ENCODE results near the gene DHRS2. TPM values are rescaled to one million over a fixed set of nuclear protein-coding genes. Genes with fewer than 3 reads are reported as not detected.
"Not testable (repeated sequence)": the region's sequence is repeated elsewhere in the genome, so short reads cannot be mapped to it uniquely, and the experiment has no call there.

DHRS2 gene
- total RNA-seq, 1 donor from 2014 or later = not detected

DNA sequence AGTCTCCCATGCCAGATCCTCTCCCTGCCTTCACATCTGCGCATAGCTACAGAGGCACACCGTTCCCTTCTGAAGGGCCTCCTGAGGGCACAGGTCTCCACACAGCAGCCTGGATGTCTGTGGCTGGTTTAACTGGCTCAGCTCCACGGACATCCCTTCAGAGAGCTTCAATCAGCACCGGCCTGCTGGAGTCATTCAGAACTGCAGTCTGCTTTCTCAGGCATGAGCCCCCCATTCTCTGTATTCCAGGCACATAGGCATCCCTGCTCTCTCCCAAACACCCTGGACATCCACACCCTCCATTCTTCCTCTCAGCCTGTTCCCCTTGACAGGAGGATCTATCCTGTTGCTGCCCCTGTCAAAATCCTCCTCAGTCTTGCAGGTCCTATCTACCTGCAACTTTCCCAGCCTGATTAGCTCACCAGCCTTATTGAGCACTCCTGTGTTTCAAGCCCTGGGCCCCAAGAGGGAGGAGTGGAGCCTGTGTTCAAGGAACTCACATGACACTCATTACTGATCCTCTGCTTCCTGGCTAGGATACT, 2.9 kb upstream of the DHRS2 start:
- Mint-ChIP-seq H3K9me3 (ENCODE audit: low read depth) (peaks cover 4% of the 10 kb centered on the region), H3K4me1 (ENCODE audit: low read depth) (peaks cover 10% of the 10 kb centered on the region), H3K36me3 (ENCODE audit: low read depth) (no peaks in the 10 kb centered on the region), H3K27ac (ENCODE audit: unreplicated experiment) (no peak overlapping the region), H3K4me3 (ENCODE audit: unreplicated experiment) (no peak overlapping the region), H3K27me3 (ENCODE audit: low read depth) (peaks cover 19% of the 10 kb centered on the region)
- no peak for DNase-seq (ENCODE audit: low spot score)
- TF ChIP-seq, protein P1, sequence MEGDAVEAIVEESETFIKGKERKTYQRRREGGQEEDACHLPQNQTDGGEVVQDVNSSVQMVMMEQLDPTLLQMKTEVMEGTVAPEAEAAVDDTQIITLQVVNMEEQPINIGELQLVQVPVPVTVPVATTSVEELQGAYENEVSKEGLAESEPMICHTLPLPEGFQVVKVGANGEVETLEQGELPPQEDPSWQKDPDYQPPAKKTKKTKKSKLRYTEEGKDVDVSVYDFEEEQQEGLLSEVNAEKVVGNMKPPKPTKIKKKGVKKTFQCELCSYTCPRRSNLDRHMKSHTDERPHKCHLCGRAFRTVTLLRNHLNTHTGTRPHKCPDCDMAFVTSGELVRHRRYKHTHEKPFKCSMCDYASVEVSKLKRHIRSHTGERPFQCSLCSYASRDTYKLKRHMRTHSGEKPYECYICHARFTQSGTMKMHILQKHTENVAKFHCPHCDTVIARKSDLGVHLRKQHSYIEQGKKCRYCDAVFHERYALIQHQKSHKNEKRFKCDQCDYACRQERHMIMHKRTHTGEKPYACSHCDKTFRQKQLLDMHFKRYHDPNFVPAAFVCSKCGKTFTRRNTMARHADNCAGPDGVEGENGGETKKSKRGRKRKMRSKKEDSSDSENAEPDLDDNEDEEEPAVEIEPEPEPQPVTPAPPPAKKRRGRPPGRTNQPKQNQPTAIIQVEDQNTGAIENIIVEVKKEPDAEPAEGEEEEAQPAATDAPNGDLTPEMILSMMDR (IDR thresholded peaks at IDR 0.05) = peak; percentile 21

DNA sequence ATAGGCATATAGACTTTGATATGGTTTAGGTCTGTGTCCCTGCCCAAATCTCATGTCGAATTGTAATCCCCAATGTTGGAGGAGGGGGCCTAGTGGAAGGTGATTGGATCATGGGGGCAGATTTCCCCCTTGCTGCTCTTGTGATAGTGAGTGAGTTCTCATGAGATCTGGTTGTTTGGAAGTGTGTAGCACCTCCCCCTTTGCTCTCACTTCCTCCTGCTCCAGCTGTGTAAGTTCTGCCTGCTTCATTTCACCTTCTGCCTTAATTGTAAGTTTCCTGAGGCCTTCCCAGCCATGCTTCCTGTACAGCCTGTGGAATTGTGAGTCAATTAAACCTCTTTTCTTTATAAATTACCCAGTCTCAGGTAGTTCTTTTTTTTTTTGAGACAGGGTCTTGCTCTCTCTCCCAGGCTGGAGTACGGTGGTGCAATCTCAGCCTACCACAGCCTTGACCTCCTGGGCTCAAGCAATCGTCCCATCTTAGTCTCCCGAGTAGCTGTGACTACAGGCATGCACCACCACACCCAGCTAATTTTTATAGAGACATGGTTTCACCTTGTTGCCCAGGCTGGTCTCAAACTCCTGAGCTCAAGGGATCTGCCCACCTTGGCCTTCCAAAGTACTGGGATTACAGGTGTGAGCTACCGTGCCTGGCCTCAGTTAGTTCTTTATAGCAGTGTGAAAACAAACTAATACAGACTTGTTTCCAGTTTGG, 1.3 kb upstream of the DHRS2 start:
- H3K27ac Mint-ChIP-seq (ENCODE audit: unreplicated experiment); H3K4me3 Mint-ChIP-seq (ENCODE audit: unreplicated experiment); H3K9me3 Mint-ChIP-seq (ENCODE audit: low read depth); H3K4me1 Mint-ChIP-seq (ENCODE audit: low read depth); DNase-seq (ENCODE audit: low spot score); H3K36me3 Mint-ChIP-seq (ENCODE audit: low read depth): not testable (repeated sequence)
- peaks cover 19% of the 10 kb centered on the region for H3K27me3 Mint-ChIP-seq (ENCODE audit: low read depth)

DNA sequence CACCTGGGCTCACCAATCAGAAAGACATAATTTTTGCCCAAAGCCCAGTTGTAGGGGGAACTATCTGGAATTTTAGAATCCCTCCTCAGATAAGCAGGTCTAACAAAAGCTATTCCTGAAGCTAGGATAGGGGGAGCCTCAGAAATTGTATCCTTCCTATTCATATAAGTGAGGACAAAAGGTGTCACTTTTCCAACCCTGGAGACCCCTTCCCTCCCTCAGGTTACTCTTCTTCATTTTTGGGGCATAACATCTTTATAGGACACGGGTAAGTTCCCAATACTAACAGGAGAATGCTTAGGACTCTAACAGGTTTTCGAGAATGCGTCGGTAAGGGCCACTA, 1.1 kb downstream of the DHRS2 start:
- not testable (repeated sequence) for H3K9me3 Mint-ChIP-seq (ENCODE audit: low read depth); H3K4me1 Mint-ChIP-seq (ENCODE audit: low read depth); DNase-seq (ENCODE audit: low spot score); H3K27ac Mint-ChIP-seq (ENCODE audit: unreplicated experiment); H3K36me3 Mint-ChIP-seq (ENCODE audit: low read depth); H3K4me3 Mint-ChIP-seq (ENCODE audit: unreplicated experiment)
- H3K27me3 Mint-ChIP-seq (ENCODE audit: low read depth) = peaks cover 15% of the 10 kb centered on the region

DNA sequence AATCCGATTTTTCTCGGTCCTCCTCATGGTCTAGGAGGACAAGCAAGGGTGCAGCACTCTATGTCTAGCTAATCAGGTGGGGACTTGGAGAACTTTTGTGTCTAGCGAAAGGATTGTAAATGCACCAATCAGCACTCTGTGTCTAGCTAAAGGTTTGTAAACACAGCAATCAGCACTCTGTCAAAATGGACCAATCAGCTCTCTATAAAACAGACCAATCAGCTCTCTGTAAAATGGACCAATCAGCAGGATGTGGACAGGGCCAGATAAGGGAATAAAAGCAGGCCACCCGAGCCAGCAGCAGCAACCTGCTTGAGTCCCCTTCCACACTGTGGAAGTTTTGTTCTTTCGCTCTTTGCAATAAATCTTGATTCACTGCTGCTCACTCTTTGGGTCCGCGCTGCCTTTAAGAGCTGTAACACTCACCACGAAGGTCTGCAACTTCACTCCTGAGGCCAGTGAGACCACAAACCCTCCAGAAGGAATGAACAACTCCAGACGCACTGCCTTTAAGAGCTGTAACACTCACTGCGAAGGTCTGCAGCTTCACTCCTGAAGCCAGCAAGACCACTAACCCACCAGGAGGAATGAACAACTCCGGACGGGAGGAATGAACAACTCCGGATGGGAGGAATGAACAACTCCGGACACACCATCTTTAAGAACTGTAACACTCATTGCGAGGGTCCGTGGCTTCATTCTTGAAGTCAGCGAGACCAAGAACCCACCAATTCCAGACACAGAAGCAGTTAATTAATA, 1.7 kb downstream of the DHRS2 start:
- not testable (repeated sequence) for H3K36me3 Mint-ChIP-seq (ENCODE audit: low read depth); H3K4me3 Mint-ChIP-seq (ENCODE audit: unreplicated experiment); DNase-seq (ENCODE audit: low spot score); H3K9me3 Mint-ChIP-seq (ENCODE audit: low read depth); H3K4me1 Mint-ChIP-seq (ENCODE audit: low read depth); H3K27ac Mint-ChIP-seq (ENCODE audit: unreplicated experiment)
- peaks cover 14% of the 10 kb centered on the region for H3K27me3 Mint-ChIP-seq (ENCODE audit: low read depth)

DNA sequence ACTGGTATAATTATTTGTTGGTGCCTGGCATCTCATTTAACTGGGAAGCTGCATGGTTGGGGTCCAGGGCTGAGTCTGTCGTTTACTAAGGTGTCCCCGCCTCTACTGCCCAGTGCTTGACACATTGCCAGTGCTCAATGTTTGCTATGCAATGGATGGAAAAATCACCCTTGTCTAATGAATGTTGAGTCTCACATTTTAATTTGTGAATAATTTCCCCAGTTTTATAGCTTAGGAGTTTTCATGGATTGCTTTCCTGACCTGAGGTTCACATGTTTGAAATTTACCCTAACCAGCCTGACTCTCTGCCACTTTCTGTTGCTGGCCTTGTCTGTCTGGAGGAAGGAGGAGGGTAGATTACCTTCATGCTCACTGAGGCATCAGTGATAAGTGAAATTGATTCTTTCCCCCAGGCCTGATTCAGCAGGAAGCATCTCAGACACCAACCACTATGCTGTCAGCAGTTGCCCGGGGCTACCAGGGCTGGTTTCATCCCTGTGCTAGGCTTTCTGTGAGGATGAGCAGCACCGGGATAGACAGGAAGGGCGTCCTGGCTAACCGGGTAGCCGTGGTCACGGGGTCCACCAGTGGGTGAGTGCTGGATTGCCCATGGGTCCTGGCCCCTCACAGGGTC, 2.4 kb downstream of the DHRS2 start:
- H3K27ac Mint-ChIP-seq (ENCODE audit: unreplicated experiment) = no peak overlapping the region
- peaks cover 4% of the 10 kb centered on the region for H3K9me3 Mint-ChIP-seq (ENCODE audit: low read depth)
- DNase-seq (ENCODE audit: low spot score) = no peak
- TF ChIP-seq, protein P1 (IDR thresholded peaks at IDR 0.05) = no peak
- no peaks in the 10 kb centered on the region for H3K36me3 Mint-ChIP-seq (ENCODE audit: low read depth)
- no peaks in the 10 kb centered on the region for H3K4me1 Mint-ChIP-seq (ENCODE audit: low read depth)
- H3K4me3 Mint-ChIP-seq (ENCODE audit: unreplicated experiment) = no peak overlapping the region
- H3K27me3 Mint-ChIP-seq (ENCODE audit: low read depth) = peaks cover 8% of the 10 kb centered on the region

DNA sequence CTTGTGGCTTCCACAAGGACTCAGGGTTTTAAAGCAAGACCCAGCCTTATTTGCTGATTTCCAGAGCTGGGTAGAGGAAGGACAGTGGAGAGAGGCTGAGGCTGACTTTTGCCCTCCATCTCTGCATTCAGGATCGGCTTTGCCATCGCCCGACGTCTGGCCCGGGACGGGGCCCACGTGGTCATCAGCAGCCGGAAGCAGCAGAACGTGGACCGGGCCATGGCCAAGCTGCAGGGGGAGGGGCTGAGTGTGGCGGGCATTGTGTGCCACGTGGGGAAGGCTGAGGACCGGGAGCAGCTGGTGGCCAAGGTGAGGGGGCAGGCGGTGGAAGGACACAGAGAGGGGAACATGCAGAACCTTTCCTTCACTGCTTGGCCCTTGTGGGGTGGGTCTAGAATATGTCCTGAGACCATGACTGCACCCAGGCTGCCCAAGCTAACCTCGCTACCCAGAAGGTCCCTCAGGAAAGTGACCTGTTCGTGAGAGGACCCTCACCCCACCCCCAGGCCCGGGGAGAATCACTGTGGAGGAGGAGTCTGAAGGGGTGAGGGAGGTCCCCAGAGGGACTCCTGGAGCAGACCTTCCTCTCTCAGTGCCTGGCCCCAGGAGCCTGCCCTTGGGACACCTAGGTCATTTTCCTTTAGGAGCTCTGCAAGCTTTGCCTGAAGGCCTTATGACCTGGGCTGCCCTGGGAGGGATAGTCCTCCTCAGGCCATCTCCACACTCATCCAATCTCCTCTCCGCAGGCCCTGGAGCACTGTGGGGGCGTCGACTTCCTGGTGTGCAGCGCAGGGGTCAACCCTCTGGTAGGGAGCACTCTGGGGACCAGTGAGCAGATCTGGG, 3.1 kb downstream of the DHRS2 start:
- Mint-ChIP-seq H3K4me1 (ENCODE audit: low read depth) (no peaks in the 10 kb centered on the region), H3K27me3 (ENCODE audit: low read depth) (peaks cover 12% of the 10 kb centered on the region), H3K4me3 (ENCODE audit: unreplicated experiment) (no peak overlapping the region), H3K36me3 (ENCODE audit: low read depth) (no peaks in the 10 kb centered on the region), H3K9me3 (ENCODE audit: low read depth) (peaks cover 4% of the 10 kb centered on the region), H3K27ac (ENCODE audit: unreplicated experiment) (no peak overlapping the region)
- TF ChIP-seq, protein P1 (IDR thresholded peaks at IDR 0.05) = no peak
- no peak for DNase-seq (ENCODE audit: low spot score)
